ENCODE measurements around the gene GRK3.

DNA sequence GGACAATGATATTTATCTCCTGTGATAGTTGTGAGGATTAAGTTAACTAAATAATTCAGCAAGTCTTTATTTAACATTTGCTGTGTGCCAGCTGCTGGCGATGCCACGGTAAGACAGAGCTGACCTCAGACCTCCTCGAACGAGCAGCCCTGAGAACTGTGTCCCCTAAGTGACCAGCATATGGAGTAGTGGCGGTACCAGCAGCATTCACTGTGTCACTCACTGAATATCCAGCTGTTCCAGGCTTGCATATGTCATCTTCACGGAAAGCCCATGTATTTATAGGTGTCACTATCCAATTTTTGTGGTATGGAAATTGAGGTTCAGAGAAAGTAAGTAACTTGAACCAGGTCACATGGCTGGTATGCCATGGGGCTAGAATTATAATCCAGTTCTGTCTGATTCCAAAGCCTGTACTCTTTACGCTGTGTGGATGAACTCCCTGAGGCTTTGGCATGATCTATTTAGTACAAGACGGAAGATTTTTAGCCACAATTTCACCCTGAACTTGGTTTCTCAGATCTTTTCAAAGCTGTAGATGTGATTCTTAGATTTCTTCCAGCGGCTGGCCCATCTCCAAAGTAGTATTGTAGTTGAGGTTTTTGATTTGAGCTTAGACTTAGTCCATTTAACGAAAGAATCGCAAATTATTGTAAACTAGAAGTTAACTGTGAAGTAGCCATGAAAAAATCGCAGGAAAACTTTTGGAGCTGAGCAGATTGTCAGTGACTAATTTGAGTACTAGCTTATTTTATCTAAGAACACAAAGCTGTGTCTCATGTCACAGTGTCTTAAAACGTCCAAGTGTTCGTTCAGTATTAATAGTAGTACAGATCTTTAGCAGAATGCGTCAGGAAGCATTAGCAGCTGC, 128.2 kb downstream of the GRK3 start:
- TF ChIP-seq EP300 (IDR thresholded peaks at IDR 0.05) (no peak), POLR2AphosphoS5 (IDR thresholded peaks at IDR 0.05) (no peak)
- TF ChIP-seq, protein P1, sequence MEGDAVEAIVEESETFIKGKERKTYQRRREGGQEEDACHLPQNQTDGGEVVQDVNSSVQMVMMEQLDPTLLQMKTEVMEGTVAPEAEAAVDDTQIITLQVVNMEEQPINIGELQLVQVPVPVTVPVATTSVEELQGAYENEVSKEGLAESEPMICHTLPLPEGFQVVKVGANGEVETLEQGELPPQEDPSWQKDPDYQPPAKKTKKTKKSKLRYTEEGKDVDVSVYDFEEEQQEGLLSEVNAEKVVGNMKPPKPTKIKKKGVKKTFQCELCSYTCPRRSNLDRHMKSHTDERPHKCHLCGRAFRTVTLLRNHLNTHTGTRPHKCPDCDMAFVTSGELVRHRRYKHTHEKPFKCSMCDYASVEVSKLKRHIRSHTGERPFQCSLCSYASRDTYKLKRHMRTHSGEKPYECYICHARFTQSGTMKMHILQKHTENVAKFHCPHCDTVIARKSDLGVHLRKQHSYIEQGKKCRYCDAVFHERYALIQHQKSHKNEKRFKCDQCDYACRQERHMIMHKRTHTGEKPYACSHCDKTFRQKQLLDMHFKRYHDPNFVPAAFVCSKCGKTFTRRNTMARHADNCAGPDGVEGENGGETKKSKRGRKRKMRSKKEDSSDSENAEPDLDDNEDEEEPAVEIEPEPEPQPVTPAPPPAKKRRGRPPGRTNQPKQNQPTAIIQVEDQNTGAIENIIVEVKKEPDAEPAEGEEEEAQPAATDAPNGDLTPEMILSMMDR (IDR thresholded peaks at IDR 0.05): no peak

Measured in suprapubic skin (tissue), 4 donors.